IPS-NIHi11 (cell line): ENCODE measurements around the gene TPP2.

Source experiments
- DNase-seq: peaks from one replicate; pipeline ENCODE4 v3.0.0; 2012; ENCODE audit warnings: mixed read lengths, low spot score

Gene TPP2

DNA sequence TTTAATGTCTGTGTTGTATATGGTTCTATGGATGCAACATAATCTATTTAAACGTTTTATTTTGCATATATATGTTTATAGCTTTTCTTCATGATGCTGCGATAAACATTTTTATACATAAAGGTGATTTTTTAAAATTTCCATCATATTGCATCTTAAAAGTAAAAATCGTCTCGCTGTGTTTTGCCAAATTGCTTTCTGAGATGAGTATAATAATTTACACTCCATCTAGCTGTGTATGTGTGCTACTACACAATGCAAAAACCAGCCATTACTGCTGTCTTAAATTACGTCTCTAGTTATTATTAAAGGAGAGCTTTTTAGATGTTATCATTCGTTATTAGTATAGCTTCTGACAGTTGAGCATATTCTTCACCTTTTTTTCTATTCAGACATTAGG, 60.8 kb downstream of the TPP2 start:
- no peak for DNase-seq

DNA sequence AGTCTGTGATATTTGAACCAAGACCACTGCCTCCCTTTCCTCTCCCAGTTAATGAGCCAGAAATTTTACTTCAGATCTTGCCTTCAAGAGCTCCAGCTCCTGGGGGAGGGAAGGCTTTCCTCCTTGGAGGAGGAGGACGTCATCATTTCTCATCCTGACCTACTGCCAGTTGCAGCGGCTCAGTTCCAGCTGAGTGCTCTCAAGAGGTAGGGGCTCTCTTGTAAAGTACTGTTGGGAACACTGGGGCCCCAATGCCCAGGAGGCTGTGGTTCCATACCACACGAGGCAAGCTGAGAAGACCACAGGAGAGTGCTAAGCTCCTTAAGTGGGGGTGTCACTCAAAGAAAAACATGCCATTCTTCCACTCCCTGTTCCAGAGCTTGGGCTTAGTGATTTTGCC, 61.9 kb downstream of the TPP2 start:
- no peak for DNase-seq

DNA sequence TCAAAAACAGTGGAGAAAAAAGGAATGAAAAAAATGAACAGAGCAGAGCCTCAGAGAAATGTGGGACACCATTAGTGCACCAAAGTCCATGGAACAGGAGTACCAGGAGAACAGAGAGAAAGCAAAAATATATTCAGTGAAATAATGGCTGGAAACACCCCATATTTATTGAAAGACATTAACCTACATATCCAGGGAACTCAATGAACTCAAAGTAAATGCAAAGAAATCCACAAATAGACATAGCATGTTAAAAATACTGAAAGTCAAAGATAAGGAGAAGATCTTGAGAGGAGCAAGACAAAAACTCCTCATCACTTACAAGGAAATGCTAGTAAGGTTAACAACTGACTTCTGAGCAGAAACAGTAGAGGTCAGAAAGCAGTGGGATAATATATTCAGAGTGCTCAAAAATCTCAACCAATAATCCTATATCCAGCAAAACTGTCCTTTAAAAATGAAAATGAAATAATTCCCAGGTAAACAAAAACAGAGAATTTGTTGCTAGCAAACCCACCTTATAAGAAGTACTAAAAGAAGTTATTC, 62.5 kb downstream of the TPP2 start:
- DNase-seq: no peak

DNA sequence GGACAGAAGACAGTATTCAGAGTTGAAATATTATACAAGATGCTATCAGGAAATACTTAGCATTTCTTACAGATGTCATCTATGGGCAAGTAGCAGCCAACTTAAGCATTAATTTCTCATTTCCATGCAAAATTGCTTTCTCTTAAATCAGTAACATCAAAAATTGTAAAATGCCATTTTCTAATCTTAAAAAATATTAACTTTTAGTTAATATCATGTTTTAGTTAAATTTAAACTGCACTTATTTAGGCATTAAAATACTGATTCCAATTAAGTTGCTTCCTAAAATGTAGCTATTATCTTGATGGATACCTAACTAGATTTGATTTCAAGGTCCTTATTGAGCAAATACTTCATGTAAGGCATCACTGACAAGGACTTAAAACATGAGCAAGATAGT, 70.2 kb downstream of the TPP2 start:
- no peak for DNase-seq

DNA sequence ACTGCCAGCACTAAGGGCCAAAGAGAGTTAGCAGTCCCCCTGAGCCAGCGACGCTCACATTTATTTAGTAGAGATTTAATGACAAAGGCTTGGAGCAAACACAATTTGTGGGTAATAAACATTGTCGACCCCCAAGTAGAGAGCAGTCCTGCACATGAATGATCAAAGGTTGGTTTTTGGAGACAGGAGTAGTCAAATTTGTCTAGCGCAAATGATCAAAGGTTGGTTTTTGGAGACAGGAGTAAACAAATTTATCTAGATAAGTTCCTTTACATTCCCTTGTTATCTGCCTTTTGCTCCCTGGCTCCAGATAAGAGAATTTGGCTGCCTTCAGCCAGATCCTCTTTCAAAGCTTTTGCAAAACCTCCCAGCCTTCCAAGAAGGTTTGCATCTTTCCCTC, 71.1 kb downstream of the TPP2 start:
- DNase-seq: no peak

DNA sequence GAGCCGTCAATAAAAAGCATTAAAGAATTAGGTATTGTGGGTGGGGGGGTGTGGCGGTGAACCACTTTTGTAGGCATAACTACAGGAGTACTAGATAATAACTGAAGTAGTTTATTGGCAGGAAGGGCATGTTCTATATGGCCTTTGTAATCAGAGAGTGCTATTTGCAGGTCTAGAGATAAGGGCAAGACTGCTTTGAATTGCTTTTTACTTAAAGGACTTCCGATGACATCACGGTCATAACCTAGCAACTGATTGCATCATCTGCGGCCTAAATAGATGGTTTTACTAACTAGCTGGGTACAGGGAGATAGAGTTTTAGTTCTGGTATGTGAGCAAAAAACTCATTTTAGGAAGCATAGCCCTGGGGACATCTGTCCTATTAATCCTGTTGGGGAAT, 73.3 kb downstream of the TPP2 start:
- no peak for DNase-seq

DNA sequence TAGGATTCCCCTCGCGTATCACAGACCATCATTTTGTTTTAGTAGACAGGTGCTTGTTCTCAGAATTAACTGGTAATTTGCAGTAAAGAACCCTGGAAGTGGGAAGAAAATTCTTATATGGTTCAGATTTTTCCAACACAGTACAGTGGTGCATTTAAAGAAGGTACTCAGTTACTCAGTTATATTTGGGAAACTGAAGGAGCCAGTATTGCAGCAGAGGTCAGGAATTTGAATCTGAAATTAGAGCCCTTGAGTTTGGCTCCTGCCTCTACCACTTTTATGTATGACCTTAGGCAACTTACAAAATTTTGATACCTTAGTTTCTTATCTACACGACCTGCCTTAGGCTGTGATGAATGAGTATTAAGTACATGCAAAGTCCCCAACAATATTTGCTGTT, 78.3 kb downstream of the TPP2 start:
- DNase-seq: no peak

DNA sequence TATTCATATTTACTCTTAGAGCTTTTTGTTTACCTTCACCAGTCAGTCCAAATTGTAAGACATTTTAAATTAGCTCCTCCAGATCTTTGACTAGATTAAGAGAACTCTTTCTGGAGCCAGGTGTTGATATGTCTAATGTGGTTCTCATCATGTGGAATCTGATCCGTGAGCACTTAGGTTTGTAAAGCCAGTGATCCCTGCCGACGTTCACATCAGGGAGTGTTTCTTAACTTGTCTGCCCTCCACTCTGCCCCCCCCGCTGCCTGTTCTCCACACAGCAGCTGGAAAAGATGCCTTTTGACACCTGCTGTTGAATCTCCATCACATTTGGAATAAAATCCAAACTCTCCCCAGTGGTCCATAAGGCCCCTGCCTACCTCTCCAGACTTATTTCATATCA, 80.3 kb downstream of the TPP2 start:
- no peak for DNase-seq

DNA sequence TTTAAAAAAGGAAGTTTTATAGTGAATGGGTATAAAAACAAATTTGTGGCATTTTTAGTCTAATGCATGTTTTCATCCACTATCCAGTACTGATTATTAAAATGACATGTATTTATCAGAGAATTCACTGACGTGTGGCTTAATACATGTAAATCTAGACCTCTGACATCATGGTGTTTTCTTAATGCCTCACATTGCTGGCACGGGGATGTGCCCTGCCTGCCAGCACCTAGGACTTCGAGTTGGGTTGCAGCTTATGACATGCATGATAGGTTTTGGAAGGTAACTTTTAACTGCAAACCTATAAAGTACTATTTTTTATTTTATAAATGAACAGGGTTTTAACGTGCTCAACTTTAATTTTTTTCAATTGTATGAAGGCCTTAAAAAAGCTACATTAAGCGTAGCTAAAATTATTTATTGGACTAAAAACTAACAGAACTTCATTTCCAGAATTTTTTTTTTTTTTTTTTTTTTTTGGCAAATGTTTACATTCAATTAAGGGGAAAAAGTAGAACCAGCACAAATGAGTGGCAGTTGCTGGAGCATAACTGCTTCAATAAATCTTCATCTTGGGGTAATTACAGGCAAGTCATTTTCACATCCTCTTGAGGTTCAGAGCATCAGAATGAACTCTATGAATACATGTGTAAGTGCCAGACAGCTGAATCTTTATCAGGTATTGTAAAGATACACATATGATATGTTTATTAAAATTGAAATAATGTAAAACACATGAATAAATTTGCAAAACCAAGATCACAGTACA, 81.7 kb downstream of the TPP2 start:
- no peak for DNase-seq

DNA sequence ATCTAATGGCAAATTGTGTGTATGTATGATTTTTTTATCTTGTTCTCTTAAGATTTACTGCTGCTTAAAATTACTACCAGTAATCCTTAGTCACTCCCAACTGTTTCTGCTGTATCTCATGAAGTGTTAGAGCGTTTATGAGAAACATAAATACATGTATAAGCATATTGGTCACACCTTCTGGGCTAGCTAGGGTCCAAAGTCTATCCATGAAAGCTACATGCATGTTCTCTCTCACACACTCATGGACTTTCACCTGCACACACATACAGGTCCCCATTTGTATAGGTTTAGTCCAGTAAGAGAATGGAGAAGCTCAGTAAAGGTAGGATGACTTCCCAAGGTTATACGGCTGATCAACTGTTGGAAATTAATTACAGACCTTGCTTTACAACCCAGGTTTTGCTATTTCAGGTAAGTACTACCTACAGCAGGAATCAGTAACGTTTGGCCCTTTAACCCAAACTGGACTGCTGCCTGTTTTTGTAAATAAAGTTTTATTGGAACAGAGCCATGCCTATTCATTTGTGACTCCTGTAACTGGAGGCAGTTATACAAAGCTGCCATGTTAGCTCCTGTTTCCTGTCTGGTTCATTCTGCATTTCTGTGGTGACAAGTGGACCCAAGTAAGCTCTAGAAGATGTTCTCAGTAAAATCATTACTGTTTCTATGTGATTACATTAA, 82.8 kb downstream of the TPP2 start:
- no peak for DNase-seq

DNA sequence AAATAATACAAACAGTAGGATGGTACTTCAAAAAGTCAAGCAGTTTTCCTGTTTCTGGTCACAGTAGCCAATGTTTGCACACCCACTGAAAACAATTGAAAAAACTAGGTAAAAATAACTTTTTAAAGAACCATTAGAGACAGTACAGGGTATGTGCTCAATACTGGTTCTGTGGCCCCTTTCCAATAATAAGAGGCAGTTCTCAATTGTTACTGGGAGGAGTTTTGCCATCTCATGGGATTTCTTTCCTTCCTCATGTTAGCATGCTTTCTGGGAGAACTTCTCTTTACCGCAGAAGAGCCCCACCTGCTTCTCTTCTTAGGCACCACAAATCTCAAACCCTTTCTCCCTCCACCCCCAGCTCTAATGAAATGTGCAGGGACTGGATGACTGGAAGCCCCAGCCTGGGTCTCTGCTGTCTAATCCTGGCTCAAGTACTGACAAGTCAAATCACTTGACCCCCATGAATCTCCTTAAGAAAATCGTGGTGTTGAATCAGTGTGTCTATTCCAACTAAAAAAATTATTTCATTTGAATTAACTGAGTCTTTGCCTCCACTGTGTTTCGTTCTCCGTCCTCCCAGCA, 83.4 kb downstream of the TPP2 start:
- no peak for DNase-seq

DNA sequence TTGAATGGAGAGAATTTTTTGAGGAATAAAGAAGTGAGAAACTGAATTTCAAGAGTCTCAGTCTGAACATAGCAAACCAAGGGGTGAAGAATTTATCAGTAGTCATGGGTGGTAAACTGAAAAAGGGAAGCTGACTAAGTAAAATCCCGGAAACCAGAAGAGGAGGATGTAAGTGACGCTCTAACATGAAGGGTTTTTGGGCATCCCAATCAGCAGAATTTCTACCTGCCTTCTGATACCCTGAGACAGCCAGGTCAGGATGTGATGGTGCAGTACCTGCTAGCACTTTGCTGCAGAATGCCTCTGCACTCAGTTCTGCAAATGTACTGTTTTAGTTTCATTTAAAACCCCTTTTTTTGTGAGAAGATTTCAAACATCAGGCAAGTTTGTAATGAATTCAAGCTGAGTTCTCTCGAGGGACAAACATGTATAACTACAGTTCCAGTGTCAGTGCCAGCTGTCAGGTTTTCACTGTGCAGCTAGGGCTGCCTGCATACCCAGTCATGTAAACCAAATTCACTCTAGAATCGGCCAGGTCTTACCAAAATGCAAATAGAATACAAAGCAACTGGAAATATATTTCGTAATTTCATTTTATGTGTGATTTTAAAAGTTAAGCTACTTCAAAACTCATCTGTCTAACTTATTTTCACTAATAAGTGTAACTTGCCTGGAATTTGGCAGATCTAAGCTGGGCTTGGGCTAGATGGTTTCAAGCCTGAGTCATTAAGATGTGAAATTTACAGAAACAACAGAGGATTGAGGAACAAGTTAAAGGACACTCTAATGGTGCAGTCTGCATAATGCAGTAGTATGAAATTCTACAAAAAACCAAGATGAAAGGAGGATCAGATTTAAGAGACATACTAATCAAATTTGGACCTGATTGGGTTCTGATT, 84.3 kb downstream of the TPP2 start:
- DNase-seq: no peak

DNA sequence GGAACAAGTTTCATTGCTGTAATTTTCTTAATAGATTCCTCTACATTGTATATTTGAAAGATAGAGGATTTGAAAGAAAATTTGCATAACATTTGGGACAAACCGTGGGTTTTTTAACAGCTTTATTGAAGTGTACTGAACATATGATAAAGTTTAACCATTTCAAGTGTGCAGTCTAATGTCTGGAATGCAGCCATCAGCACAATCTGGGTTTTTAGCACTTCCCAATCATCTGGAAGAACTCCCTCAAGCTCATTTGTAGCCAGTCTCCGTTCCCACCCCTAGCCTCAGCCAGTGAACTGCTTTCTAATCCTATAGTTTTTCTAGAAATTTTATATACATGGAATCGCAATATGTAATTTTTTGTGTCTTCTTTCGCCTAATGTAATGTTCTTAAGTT, 85.4 kb downstream of the TPP2 start:
- no peak for DNase-seq

DNA sequence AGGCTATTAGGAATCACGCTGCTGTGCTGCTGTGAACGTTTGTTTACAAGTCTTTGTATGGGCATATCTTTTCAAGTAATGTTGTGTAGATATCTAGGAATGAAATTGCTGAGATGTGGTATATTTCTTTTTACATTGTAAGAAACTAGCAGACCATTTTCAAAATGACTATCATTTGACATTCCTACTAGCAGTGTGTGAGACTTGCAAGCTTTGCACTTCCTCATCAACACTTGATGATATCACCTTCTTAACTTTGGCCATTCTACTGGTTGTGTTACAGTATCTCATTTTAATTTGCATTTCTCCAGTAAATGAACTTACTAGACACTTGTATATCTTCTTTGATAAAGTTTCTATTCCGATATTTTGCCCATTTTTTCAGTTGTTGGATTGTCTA, 85.9 kb downstream of the TPP2 start:
- DNase-seq: no peak

DNA sequence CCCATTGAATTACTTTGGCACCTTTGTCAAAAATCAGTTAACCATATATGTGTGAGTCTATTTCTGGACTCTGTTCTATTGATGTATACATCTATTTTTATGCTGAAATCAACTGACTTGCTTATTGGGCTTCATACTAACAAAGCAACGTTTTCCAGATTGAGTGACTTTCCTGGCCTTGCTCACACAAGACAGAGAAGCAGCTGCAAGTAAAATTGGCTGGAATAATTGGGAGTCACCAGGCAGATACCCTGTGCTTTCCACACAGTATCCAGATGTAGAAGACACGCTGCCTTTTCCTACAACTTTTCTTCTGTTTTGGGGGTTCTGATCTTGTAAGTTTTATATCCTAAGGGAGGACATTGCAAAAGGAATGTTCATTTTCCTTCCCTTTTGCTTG, 86.9 kb downstream of the TPP2 start:
- no peak for DNase-seq

DNA sequence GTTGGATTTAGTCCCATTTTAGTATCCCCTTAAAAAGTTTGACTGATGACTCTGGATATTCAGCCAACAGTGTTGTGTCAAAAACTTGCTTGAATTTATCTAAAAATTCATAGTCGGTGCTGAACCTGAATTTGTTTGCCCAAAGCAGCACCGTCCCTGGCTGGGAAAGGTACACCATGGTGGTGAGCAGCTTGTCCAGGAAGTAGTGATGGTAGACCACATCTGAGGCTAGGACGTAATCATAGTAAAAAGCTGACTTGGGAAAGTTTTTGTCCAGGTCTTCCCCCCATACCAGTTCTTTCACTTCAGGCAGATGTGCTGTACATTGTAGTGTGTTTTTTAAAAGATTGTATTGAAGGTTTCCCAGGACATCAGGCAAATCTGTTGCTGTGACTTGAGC, 89.2 kb downstream of the TPP2 start:
- DNase-seq: no peak

DNA sequence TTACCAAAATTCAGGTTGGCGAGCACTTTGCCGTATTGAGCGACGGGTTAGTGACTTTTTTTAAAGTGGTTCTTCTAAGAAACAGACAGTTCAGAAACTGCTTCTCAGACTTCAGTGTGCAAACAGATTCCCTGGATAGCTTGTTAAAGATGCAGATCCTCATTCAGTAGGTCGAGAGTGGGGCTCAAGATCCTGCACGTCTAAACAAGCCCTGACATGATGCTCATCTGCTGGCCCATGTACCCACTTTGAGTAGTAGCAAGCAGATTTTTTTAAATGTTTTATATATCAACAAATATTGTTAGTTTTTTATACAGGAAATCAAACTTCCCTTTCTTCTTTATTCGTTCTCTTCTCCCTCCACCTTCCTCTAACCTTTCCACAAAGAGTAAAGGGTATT, 90.7 kb downstream of the TPP2 start:
- no peak for DNase-seq

DNA sequence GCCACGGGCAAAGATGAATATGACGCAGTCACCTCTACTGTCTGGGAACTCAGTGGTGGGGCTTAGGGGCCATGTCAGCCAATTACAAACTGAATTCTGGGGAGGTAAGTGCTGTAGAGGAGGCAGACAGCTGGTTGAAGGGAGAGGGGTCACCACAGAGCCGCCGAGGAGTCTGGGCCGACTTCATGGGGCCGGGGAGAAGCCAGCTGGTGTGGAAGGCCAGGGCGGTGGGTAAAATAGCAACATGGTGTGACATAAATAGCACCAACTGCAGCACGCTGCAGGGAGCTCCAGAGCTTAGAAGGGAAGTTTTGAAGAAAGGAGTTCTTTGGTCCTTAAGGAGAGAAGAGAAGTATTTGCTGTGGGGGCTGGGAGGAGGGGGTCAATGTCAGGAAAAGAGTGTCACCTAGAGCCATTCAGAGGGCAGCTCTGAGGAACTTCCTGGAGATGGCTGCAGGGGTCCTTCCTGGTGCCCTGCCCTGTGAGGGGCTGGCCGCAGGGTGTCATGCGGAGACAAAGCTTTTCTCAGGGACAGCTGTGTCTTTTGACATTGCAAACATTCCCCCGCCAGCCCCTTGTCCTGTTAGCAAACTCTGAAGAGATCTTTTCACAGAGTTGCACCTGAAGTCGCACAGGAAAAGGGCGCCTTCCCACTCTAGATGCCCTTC, 91.7 kb downstream of the TPP2 start:
- no peak for DNase-seq

DNA sequence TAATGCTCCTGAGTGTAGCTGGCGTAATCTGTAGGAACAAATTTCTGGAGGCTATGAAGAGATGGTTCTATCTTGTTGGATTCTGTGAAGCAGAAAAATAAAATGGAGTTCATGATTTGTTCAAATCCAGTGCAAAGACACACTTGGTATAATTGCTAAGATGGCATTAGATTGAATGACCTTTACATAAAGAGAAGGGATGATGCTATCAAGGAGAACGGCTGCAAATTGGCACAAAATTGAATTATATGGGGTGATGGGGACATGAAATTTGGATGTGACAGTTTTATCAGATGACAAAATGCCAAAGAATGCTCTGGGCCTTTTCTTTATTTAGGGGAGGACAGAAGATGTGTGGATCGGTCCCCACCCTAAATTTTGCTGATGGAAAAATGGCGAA, 94.1 kb downstream of the TPP2 start:
- no peak for DNase-seq

DNA sequence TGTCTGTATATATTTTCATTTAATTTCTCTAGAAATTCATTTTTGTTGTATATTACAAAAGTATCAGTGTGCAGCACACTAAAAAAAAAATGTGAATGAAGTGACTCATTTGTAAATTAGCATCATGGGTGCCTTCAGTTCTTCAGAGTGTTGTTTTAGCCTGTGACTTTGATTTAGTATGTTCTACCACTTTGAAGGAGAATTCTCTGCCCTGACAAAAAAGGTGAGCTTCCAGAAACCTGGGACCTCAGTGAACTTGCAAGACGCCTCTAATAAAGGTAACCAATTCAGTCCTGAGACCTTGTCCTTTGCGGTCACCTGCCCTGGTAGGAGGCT, 95.7 kb downstream of the TPP2 start:
- DNase-seq: no peak

DNA sequence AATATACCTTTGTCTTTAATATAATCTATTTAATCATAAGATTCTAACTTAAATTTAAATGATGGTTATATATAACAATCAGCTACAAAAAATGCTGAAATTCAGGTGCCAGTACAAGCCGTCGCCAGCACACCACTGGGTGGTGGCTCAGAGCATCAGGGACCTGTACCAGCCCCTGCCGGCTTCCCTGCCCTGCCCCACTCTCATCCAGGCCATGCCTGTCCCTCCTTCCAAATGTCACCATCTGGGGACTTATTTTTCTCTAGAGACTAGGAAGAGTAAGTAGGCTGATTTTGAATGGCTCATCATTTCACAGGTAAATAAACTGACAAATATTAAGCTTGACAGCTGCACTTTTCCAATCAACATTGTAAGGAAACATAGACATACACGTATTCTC, 96.5 kb downstream of the TPP2 start:
- no peak for DNase-seq

DNA sequence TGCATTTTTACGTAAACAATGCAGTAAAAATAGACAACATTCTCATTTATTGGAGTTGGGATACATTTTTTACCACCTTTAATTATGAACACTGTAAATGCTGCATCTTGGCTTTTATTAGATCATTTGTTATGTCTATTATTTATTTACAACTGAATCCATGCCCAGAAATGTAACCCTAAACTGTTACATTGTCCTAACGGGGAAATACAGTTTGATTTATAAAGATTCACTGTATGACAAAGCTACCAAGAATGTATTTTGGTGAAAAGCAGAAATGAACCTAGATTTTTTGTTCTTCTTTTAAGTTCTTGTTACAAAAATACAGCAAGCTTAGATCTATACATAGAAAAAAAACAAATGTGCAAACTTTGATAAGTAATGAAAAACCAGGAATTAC, 97.0 kb downstream of the TPP2 start:
- DNase-seq: no peak
